WTC11 (cell line): ENCODE results near the gene GARNL3.

Experiments used
- ATF1 ChIP-seq: sonication (generic); formaldehyde crosslinking; IDR thresholded peaks from 2 replicates; pipeline ENCODE4 v1.8.1; 2023; ENCODE audit warnings: mild to moderate bottlenecking, moderate library complexity, missing genetic modification reagents
- ZNF423 ChIP-seq: fragments of 250-450 bp; sonication (Bioruptor Pico); IDR thresholded peaks from 2 replicates; pipeline ENCODE4 v2.1.2; 2022; ENCODE audit warnings: mild to moderate bottlenecking, moderate library complexity
- TF ChIP-seq, protein P1 (sequence below): sonication (generic); formaldehyde crosslinking; IDR thresholded peaks from 2 replicates; pipeline ENCODE4 v1.8.0; 2023; ENCODE audit warnings: mild to moderate bottlenecking, missing genetic modification reagents
- TF ChIP-seq, protein P2 (sequence below): fragments of 250-450 bp; sonication (Bioruptor Pico); IDR thresholded peaks from 2 replicates; pipeline ENCODE4 v1.9.0; 2021; ENCODE audit warnings: moderate library complexity, mild to moderate bottlenecking, inconsistent platforms, borderline replicate concordance

DNA sequence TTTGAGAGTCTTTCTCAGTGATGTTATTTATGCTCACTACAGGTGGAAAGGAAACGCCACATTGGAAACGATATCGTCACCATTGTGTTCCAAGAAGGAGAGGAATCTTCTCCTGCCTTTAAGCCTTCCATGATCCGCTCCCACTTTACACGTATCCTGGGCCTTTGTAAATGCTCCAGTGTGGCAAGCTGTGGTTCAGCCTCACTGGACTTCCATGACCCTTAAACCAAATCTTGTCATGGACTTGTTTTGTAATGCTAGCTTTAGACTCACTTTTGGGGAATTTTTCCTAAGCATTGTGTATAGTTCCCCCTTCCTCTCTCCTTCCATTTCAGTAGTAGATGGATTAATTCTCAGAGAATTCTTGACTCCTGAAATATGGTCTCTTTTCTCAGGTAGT is 71.5 kb downstream of the GARNL3 start:
- TF ChIP-seq, protein P1, sequence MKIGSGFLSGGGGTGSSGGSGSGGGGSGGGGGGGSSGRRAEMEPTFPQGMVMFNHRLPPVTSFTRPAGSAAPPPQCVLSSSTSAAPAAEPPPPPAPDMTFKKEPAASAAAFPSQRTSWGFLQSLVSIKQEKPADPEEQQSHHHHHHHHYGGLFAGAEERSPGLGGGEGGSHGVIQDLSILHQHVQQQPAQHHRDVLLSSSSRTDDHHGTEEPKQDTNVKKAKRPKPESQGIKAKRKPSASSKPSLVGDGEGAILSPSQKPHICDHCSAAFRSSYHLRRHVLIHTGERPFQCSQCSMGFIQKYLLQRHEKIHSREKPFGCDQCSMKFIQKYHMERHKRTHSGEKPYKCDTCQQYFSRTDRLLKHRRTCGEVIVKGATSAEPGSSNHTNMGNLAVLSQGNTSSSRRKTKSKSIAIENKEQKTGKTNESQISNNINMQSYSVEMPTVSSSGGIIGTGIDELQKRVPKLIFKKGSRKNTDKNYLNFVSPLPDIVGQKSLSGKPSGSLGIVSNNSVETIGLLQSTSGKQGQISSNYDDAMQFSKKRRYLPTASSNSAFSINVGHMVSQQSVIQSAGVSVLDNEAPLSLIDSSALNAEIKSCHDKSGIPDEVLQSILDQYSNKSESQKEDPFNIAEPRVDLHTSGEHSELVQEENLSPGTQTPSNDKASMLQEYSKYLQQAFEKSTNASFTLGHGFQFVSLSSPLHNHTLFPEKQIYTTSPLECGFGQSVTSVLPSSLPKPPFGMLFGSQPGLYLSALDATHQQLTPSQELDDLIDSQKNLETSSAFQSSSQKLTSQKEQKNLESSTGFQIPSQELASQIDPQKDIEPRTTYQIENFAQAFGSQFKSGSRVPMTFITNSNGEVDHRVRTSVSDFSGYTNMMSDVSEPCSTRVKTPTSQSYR: no peak
- TF ChIP-seq ATF1 (CRISPR knock-in tag): no peak
- TF ChIP-seq ZNF423 (CRISPR knock-in tag): no peak
- TF ChIP-seq, protein P2, sequence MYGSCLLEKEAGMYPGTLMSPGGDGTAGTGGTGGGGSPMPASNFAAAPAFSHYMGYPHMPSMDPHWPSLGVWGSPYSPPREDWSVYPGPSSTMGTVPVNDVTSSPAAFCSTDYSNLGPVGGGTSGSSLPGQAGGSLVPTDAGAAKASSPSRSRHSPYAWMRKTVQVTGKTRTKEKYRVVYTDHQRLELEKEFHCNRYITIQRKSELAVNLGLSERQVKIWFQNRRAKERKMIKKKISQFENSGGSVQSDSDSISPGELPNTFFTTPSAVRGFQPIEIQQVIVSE (CRISPR knock-in tag): no peak
